SK-N-SH treated with all-trans-retinoic acid at 6 μM for 48 hours (cell line): Measurements from ENCODE around the gene PIPOX.

ENCODE experiments used
- CREB5 ChIP-seq: fragments of 250-450 bp; sonication (Bioruptor Pico); IDR thresholded peaks from 2 replicates; pipeline ENCODE4 v1.5.1; 2020; ENCODE audit warnings: low read depth, mild to moderate bottlenecking, moderate library complexity
- GLIS3 ChIP-seq: fragments of 250-450 bp; sonication (Bioruptor Pico); IDR thresholded peaks from 2 replicates; pipeline ENCODE4 v1.5.0; 2020; ENCODE audit warnings: mild to moderate bottlenecking, moderate library complexity
- ISL1 ChIP-seq: fragments of 250-450 bp; sonication (Bioruptor Pico); IDR thresholded peaks from 2 replicates; pipeline ENCODE4 v2.1.2; 2022; ENCODE audit warnings: mild to moderate bottlenecking, moderate library complexity
- SNAI2 ChIP-seq: fragments of 250-450 bp; sonication (Bioruptor Pico); IDR thresholded peaks from 2 replicates; pipeline ENCODE4 v1.5.0; 2020; ENCODE audit warnings: mild to moderate bottlenecking, moderate library complexity
- TOX ChIP-seq: fragments of 250-450 bp; sonication (Bioruptor Pico); IDR thresholded peaks from 2 replicates; pipeline ENCODE4 v1.8.0; 2021; ENCODE audit warnings: mild to moderate bottlenecking, moderate library complexity, borderline replicate concordance
- TSHZ2 ChIP-seq: fragments of 250-450 bp; sonication (Bioruptor Pico); IDR thresholded peaks from 2 replicates; pipeline ENCODE4 v1.5.0; 2020; ENCODE audit warnings: mild to moderate bottlenecking, moderate library complexity
- ZFP30 ChIP-seq: fragments of 450-650 bp; formaldehyde crosslinking; IDR thresholded peaks from 2 replicates; pipeline ENCODE4 v1.5.0; 2022; ENCODE audit warnings: mild to moderate bottlenecking, moderate library complexity
- TF ChIP-seq, protein P1 (sequence below): fragments of 250-450 bp; sonication (Bioruptor Pico); IDR thresholded peaks from 2 replicates; pipeline ENCODE4 v1.8.0; 2020; ENCODE audit warnings: mild to moderate bottlenecking, moderate library complexity, borderline replicate concordance

GRCh38 chr17:29089601-29090044, 46.7 kb downstream of the PIPOX start:
- TF ChIP-seq, protein P1, sequence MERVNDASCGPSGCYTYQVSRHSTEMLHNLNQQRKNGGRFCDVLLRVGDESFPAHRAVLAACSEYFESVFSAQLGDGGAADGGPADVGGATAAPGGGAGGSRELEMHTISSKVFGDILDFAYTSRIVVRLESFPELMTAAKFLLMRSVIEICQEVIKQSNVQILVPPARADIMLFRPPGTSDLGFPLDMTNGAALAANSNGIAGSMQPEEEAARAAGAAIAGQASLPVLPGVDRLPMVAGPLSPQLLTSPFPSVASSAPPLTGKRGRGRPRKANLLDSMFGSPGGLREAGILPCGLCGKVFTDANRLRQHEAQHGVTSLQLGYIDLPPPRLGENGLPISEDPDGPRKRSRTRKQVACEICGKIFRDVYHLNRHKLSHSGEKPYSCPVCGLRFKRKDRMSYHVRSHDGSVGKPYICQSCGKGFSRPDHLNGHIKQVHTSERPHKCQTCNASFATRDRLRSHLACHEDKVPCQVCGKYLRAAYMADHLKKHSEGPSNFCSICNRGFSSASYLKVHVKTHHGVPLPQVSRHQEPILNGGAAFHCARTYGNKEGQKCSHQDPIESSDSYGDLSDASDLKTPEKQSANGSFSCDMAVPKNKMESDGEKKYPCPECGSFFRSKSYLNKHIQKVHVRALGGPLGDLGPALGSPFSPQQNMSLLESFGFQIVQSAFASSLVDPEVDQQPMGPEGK (CRISPR knock-in tag), result no peak
- TF ChIP-seq ISL1 (CRISPR knock-in tag) (no peak), TOX (no peak), GLIS3 (no peak), CREB5 (CRISPR knock-in tag) (no peak), ZFP30 (CRISPR knock-in tag) (no peak), SNAI2 (CRISPR knock-in tag) (no peak), TSHZ2 (CRISPR knock-in tag) (no peak)
